Measurements from ENCODE around the gene TEX11. TPM values are rescaled to one million over a fixed set of nuclear protein-coding genes. Genes with fewer than 3 reads are reported as not detected.

Gene TEX11
- 1 to 10 TPM in 1 of 2 donors, not detected in 1; 2.6 TPM for total RNA-seq

- no peak for DNase-seq (ENCODE audit: low spot score)
- TF ChIP-seq POLR2A (IDR thresholded peaks at IDR 0.05) = no peak
- no peak for TF ChIP-seq CTCF (IDR thresholded peaks at IDR 0.05)
- no peak for TF ChIP-seq POLR2AphosphoS5 (IDR thresholded peaks at IDR 0.05)
- 94% methylated on average over 14 of the region's 14 CpGs for WGBS
- H3K36me3 ChIP-seq = no peaks in the 10 kb centered on the region
- no peaks in the 10 kb centered on the region for H3K27me3 ChIP-seq (replicated peaks; ENCODE audit: insufficient read depth)
- H3K27ac ChIP-seq = no peak within 1 kb of the TSS
- H3K4me3 ChIP-seq = no peak within 1 kb of the TSS
- no peaks in the 10 kb centered on the region for H3K4me1 ChIP-seq (replicated peaks)
- intact Hi-C loops (cut with DNase I) = no loop called here
- no peaks in the 10 kb centered on the region for H3K9me3 ChIP-seq
These were observed at the start of gene TEX11 for GRCh38 chrX:70908541-70908940. Gene TEX11, minus strand, starts transcription at chrX:70908711. Its CDS starts 922 bp downstream, at chrX:70907789.

GRCh38 chrX:70954871-70955270 is 46.4 kb upstream of the TEX11 start:
- no peak for DNase-seq (ENCODE audit: low spot score)

GRCh38 chrX:70924294-70924911 is 15.9 kb upstream of the TEX11 start:
- Histone ChIP-seq H3K27ac (no peak overlapping the region), H3K27me3 (replicated peaks; ENCODE audit: insufficient read depth) (no peaks in the 10 kb centered on the region), H3K4me1 (replicated peaks) (no peaks in the 10 kb centered on the region), H3K36me3 (no peaks in the 10 kb centered on the region), H3K4me3 (no peak overlapping the region), H3K9me3 (no peaks in the 10 kb centered on the region)
- intact Hi-C loops (cut with DNase I) = no loop called here
- WGBS = 82% methylated on average over 6 of the region's 6 CpGs
- no peak for TF ChIP-seq CTCF (IDR thresholded peaks at IDR 0.05)
- TF ChIP-seq POLR2A (IDR thresholded peaks at IDR 0.05) = no peak
- no peak for TF ChIP-seq POLR2AphosphoS5 (IDR thresholded peaks at IDR 0.05)
- DNase-seq (ENCODE audit: low spot score) = no peak

More at GRCh38 chrX:70954871-70955270, 46.4 kb upstream of the TEX11 start:
- TF ChIP-seq POLR2AphosphoS5 (IDR thresholded peaks at IDR 0.05) (no peak), CTCF (IDR thresholded peaks at IDR 0.05) (no peak)
- WGBS = 86% methylated on average over 3 of the region's 3 CpGs
- H3K27ac ChIP-seq = no peak overlapping the region
- intact Hi-C loops (cut with DNase I) = no loop called here
- H3K27me3 ChIP-seq (replicated peaks; ENCODE audit: insufficient read depth) = no peaks in the 10 kb centered on the region
- H3K9me3 ChIP-seq = no peaks in the 10 kb centered on the region
- no peaks in the 10 kb centered on the region for H3K36me3 ChIP-seq
- no peaks in the 10 kb centered on the region for H3K4me1 ChIP-seq (replicated peaks)
- no peak overlapping the region for H3K4me3 ChIP-seq

- Histone ChIP-seq H3K36me3 (no peaks in the 10 kb centered on the region), H3K27me3 (replicated peaks; ENCODE audit: insufficient read depth) (no peaks in the 10 kb centered on the region), H3K9me3 (no peaks in the 10 kb centered on the region), H3K4me1 (replicated peaks) (no peaks in the 10 kb centered on the region), H3K27ac (no peak overlapping the region), H3K4me3 (no peak overlapping the region)
- TF ChIP-seq POLR2AphosphoS5 (IDR thresholded peaks at IDR 0.05) = no peak
- no peak for TF ChIP-seq CTCF (IDR thresholded peaks at IDR 0.05)
- no peak for TF ChIP-seq POLR2A (IDR thresholded peaks at IDR 0.05)
- intact Hi-C loops (cut with DNase I) = no loop called here
- no peak for DNase-seq (ENCODE audit: low spot score)
- WGBS = 21% methylated on average over 5 of the region's 5 CpGs
These were observed 14.4 kb upstream of the TEX11 start for GRCh38 chrX:70922774-70923473.
